Lower leg skin (tissue), 3 donors: ENCODE measurements around the gene MTFR1L.

Source experiments
- CTCF ChIP-seq, 3 donors: fragments of 450-650 bp; IDR thresholded peaks; one replicate each; pipeline ENCODE4 v1.5.1; 2016; ENCODE audit warnings: antibody characterized with exemption in 3 of 3, mild to moderate bottlenecking in 3 of 3, moderate library complexity in 2 of 3
- POLR2A ChIP-seq, 2 donors: fragments of 450-650 bp; IDR thresholded peaks; one replicate each; pipeline ENCODE4 v1.6.1; 2016 to 2017; ENCODE audit warnings: antibody characterized with exemption in 2 of 2, mild to moderate bottlenecking in 1 of 2, moderate library complexity in 1 of 2

DNA sequence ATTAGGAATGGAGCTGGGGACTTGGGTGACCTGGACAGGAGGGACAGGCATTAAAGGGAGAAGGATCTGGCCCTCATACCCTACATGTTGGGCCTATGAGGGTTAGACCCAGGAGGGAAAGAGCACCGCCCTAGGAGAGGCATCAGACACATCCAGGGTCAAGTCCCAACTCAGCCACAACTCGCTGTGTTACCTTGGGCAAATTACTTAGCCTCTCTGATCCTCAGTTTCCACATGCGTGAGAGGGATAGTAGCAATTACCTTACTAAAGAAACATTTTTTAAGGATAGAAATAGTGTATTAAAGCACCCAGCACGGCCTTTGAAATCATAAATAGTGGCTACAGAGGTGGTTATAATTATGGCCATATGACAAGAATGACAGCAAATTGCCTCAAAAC, 39.9 kb upstream of the MTFR1L start:
- TF ChIP-seq CTCF (IDR thresholded peaks at IDR 0.05) (no peak), POLR2A (IDR thresholded peaks at IDR 0.05) (no peak)
